Panc1 (cell line): ENCODE results near the gene EHD3.

ENCODE experiments used
- POLR2AphosphoS5 ChIP-seq: IDR thresholded peaks from 2 replicates; pipeline ENCODE4 v1.6.1; 2012; ENCODE audit warnings: mild to moderate bottlenecking, low read depth, low read length, moderate library complexity
- TF ChIP-seq, protein P1 (sequence below): fragments of 450-650 bp; IDR thresholded peaks from 2 replicates; pipeline ENCODE4 v1.5.1; 2017; ENCODE audit warnings: mild to moderate bottlenecking
- TF ChIP-seq, protein P2 (sequence below), 2 experiments: IDR thresholded peaks; 2 replicates each; pipeline ENCODE4 v1.6.1; 2011 to 2012; ENCODE audit warnings: low read depth in 2 of 2, control low read depth in 1 of 2, low read length in 1 of 2, mild to moderate bottlenecking in 1 of 2, moderate library complexity in 1 of 2; ENCODE audit not compliant: insufficient read depth in 1 of 2

DNA sequence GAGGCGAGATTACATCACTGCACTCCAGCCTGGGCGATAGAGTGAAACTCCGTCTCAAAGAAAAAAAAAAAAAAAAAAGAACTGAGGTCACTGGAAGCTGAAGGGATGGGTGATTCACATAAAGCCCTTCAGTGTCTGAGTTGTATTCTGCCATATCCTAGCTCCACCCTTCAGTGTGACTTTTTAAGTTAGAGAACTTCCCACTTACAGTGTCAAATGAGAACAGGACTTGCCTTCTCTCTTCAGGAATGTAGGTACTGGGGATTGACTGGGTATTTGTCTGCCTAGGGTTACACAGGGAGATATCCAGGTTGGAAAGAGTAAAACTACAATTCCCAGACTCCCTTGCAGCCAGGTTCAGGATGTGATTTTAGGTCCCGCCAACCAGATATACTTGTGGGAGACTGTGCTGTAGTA is 37.9 kb downstream of the EHD3 start:
- TF ChIP-seq, protein P1, sequence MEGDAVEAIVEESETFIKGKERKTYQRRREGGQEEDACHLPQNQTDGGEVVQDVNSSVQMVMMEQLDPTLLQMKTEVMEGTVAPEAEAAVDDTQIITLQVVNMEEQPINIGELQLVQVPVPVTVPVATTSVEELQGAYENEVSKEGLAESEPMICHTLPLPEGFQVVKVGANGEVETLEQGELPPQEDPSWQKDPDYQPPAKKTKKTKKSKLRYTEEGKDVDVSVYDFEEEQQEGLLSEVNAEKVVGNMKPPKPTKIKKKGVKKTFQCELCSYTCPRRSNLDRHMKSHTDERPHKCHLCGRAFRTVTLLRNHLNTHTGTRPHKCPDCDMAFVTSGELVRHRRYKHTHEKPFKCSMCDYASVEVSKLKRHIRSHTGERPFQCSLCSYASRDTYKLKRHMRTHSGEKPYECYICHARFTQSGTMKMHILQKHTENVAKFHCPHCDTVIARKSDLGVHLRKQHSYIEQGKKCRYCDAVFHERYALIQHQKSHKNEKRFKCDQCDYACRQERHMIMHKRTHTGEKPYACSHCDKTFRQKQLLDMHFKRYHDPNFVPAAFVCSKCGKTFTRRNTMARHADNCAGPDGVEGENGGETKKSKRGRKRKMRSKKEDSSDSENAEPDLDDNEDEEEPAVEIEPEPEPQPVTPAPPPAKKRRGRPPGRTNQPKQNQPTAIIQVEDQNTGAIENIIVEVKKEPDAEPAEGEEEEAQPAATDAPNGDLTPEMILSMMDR: no peak
- no peak for TF ChIP-seq POLR2AphosphoS5
- TF ChIP-seq, protein P2, sequence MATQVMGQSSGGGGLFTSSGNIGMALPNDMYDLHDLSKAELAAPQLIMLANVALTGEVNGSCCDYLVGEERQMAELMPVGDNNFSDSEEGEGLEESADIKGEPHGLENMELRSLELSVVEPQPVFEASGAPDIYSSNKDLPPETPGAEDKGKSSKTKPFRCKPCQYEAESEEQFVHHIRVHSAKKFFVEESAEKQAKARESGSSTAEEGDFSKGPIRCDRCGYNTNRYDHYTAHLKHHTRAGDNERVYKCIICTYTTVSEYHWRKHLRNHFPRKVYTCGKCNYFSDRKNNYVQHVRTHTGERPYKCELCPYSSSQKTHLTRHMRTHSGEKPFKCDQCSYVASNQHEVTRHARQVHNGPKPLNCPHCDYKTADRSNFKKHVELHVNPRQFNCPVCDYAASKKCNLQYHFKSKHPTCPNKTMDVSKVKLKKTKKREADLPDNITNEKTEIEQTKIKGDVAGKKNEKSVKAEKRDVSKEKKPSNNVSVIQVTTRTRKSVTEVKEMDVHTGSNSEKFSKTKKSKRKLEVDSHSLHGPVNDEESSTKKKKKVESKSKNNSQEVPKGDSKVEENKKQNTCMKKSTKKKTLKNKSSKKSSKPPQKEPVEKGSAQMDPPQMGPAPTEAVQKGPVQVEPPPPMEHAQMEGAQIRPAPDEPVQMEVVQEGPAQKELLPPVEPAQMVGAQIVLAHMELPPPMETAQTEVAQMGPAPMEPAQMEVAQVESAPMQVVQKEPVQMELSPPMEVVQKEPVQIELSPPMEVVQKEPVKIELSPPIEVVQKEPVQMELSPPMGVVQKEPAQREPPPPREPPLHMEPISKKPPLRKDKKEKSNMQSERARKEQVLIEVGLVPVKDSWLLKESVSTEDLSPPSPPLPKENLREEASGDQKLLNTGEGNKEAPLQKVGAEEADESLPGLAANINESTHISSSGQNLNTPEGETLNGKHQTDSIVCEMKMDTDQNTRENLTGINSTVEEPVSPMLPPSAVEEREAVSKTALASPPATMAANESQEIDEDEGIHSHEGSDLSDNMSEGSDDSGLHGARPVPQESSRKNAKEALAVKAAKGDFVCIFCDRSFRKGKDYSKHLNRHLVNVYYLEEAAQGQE (IDR thresholded peaks at IDR 0.05; ENCODE audit: insufficient read depth in 1 of 2, low read depth in 2 of 2, low read length in 1 of 2): no peak
